Measurements from ENCODE around the gene TTC33.

TTC33 gene

GRCh38 chr5:40477856-40478546 lies 277.8 kb downstream of the TTC33 start:
- no peak for DNase-seq

GRCh38 chr5:40475561-40475960 lies 280.2 kb downstream of the TTC33 start:
- DNase-seq = no peak

- no peak for DNase-seq
Observed at GRCh38 chr5:40474250-40474649, 281.5 kb downstream of the TTC33 start.

- DNase-seq = no peak
Observed at GRCh38 chr5:40465416-40465815, 290.3 kb downstream of the TTC33 start.

GRCh38 chr5:40464511-40464910 lies 291.2 kb downstream of the TTC33 start:
- no peak for DNase-seq
